Aorta (tissue), 5 donors: ENCODE data around the gene LPO. TPM values are rescaled to one million over a fixed set of nuclear protein-coding genes. Genes with fewer than 3 reads are reported as not detected.

Experiments
- ATAC-seq: fragments of 200-7000 bp; cut with Tn5 transposase; one replicate; pipeline ENCODE4 v1.9.1; 2022; ENCODE audit warnings: moderate library complexity; ENCODE audit not compliant: low FRiP score
- DNase-seq, 2 donors: peaks; one replicate each; pipeline ENCODE4 v3.0.0-alpha.2; 2020
- H3K27ac ChIP-seq, 2 donors: one replicate each; pipeline ENCODE4 v1.5.1; 2013; ENCODE audit warnings: low read length in 2 of 2, mild to moderate bottlenecking in 2 of 2, moderate library complexity in 2 of 2, control low read depth in 1 of 2, inconsistent platforms in 1 of 2, low read depth in 1 of 2
- H3K27me3 ChIP-seq, 2 donors: one replicate each; pipeline ENCODE4 v1.6.1; 2013; ENCODE audit warnings: control low read depth in 1 of 2, low read length in 1 of 2, mild to moderate bottlenecking in 1 of 2, moderate library complexity in 1 of 2; ENCODE audit not compliant: insufficient read depth in 2 of 2, control insufficient read depth in 1 of 2
- H3K36me3 ChIP-seq, 2 donors: one replicate each; pipeline ENCODE4 v1.6.1; 2013; ENCODE audit warnings: control low read depth in 1 of 2, low read length in 1 of 2, mild to moderate bottlenecking in 1 of 2; ENCODE audit not compliant: insufficient read depth in 2 of 2, control insufficient read depth in 1 of 2
- H3K4me1 ChIP-seq, 2 donors: one replicate each; pipeline ENCODE4 v1.6.1; 2013; ENCODE audit warnings: low read length in 2 of 2, control low read depth in 1 of 2, mild to moderate bottlenecking in 1 of 2, moderate library complexity in 1 of 2; ENCODE audit not compliant: insufficient read depth in 2 of 2, control insufficient read depth in 1 of 2
- H3K4me3 ChIP-seq, 2 donors: one replicate each; pipeline ENCODE4 v1.5.1; 2013; ENCODE audit warnings: low read length in 2 of 2, control low read depth in 1 of 2, mild to moderate bottlenecking in 1 of 2
- H3K9me3 ChIP-seq: one replicate; pipeline ENCODE4 v1.6.1; 2013; ENCODE audit warnings: mild to moderate bottlenecking, low read length; ENCODE audit not compliant: control insufficient read depth
- WGBS, 2 donors: extraction: QIAGEN DNeasy Blood & Tissue Kit; methylation state at CpG; one replicate each; pipeline ENCODE4 v1.1.7; 2013; 5-methylcytosine and 5-hydroxymethylcytosine counted together
- intact Hi-C, 2 donors: fragments of 100-400 bp; cut with DNase I; formaldehyde crosslinking; loops; one replicate each; pipeline versions ENCODE4 v1.14.2 to v1.15.0; 2022
- polyA plus RNA-seq, 2 donors: library from polyadenylated mRNA; stranded (reverse); fragments of 200-250 nt; gene quantifications; one replicate each; pipeline ENCODE4 v1.2.3, GENCODE V29; 2013
- total RNA-seq, 2 donors: library from RNA; stranded (reverse); fragmentation: NEBNext Ultra II Directional; extraction: Animal tissue kit (Norgen Biotek cat#: 25700); gene quantifications; one replicate each; pipeline ENCODE4 v1.2.1, GENCODE V29; 2021
- donor health status: healthy with polysubstance abuse.
- donor health status: Bipolar disorder and iron deficiency.
- donor health status: DM: no; HTN: no; CAD: no.
- donor health status: DM: no; HTN: no; CAD: no.
- donor health status: DM: yes; HTN: yes; CAD: no.

The LPO gene
- total and polyA plus RNA-seq, 4 donors, result not detected

DNA sequence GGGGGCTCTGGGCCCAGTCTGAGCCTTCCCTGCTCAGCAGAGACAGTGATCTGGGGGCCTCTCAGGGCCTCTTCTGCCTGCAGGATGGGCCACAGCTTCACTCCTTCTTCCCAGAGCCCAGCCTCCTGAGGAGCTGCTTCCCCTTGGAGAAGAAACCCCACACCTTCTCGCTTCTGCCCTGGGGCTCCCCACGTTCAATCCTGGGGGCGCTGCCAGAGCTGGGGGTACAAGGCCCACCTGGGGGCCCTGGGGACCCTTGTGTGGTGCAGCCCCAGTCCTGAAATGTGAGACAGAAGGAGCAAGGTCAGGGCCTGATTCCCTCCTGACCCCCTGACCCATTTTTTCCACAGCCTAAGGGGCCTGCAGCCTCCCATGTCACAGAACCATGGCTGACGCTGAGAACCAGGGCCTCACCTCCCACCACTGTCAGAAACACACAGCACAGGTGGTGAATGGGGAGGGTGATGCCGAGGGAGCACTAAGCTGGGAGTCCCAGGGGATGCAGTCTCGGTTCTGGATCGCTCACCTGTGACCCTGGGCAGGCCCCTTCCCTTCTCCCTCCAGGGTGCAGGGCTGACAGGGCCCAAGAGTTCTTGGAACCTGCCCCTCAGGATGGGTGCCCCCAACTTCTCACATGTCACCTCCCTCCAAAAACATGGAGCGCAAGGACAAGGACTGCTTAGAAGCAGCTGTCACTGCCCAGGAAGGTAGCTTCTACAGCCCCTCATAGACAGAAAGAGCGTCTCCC lies 64.0 kb downstream of the LPO start:
- H3K4me1 ChIP-seq, result no peaks in the 10 kb centered on the region
- intact Hi-C loops, result no loop called here
- no peak overlapping the region for H3K4me3 ChIP-seq
- peak in 1 of 2 donors; percentile 51 for DNase-seq
- no peaks in the 10 kb centered on the region for H3K9me3 ChIP-seq
- 91 to 94% methylated on average over 9 of the region's 9 CpGs for WGBS, 2 donors
- H3K27ac ChIP-seq, result no peak overlapping the region
- no peaks in the 10 kb centered on the region for H3K36me3 ChIP-seq
- H3K27me3 ChIP-seq, result no peaks in the 10 kb centered on the region
- no peak for ATAC-seq

GRCh38 chr17:58302919-58303585 lies 64.7 kb downstream of the LPO start:
- DNase-seq (peak in 1 of 2 donors; percentile 66), ATAC-seq (no peak)
- H3K4me3 ChIP-seq, result no peak overlapping the region
- no peaks in the 10 kb centered on the region for H3K4me1 ChIP-seq
- WGBS, 2 donors, result 76 to 86% methylated on average over 9 of the region's 9 CpGs
- H3K36me3 ChIP-seq, result no peaks in the 10 kb centered on the region
- H3K9me3 ChIP-seq, result no peaks in the 10 kb centered on the region
- no peaks in the 10 kb centered on the region for H3K27me3 ChIP-seq
- intact Hi-C loops, result no loop called here
- H3K27ac ChIP-seq, result no peak overlapping the region

DNA sequence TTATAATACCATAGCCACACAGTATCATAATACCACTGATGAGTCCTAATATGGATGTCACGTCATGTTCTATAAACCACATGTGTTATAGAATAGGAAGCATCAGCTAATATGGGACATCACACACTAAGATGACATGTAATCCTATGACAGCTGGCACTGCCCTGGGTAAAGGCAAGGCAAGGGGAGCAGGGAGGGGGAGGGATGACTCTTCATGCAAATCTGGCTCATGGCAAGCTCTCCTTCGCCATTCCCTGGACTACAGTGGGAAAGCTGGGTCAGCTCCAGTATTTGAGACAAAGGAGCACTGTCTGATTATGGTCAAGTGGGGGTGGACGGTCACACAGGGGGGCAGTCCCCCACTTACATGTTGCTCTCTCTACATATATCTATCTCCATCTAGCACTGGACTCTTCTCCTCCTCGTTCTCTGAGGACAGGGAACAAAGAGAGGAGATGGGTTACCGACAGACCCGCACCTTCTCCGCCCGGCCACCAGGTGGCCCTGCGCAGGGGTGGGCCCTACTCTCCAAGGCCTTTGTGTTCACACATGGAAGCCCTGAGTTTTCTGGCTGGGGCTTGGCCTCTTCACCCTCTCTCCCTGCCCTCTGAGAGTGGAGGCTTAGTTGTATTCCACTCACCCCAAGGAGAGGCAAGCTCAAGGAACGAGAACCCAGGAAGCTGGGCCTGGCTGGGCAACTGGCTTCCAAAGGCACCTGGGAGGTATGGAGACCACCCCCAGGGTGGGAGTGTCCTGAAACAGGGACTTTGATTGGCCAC lies 65.8 kb downstream of the LPO start:
- Histone ChIP-seq H3K4me3 (no peak overlapping the region), H3K9me3 (no peaks in the 10 kb centered on the region), H3K27me3 (no peaks in the 10 kb centered on the region), H3K4me1 (no peaks in the 10 kb centered on the region), H3K27ac (no peak overlapping the region), H3K36me3 (no peaks in the 10 kb centered on the region)
- intact Hi-C loops, result no loop called here
- 57 to 58% methylated on average over 10 of the region's 10 CpGs for WGBS, 2 donors
- DNase-seq (peak in 1 of 2 donors; percentile 75), ATAC-seq (no peak)

DNA sequence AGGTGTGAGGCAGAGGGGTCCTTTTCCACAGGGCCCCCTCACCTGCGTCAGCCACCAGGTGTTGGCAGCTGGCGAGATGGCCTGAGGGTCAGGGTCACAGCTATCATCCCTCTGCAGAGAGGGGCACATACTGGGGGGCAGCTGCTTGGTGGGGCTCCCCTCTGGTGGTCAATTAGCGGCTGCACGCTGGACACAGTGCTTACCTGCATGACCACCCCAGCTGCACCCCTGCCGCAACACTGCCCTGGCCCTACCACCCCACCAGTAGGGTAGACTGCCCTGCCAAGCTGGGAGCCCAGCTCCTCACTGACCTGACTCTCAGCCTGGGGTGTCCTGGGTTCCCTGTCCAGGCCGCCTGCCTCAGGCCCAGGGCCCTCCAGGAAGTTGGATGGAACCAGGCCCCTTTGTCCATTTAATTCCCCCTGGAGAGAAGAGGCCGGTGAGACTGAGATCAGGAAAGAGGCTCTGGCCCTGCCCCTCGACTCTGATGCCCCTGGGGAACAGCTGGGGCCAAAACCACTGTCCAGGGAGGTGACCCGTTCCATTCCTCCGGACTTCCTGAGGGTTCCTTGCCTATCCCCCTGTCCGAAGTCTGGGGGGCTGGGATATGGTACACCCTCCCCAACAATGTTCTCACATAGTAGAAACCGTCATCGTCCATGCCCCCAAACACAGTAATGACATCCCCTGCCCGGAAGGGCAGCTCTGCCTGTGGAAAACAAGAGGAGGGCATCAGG lies 66.5 kb downstream of the LPO start:
- Histone ChIP-seq H3K4me3 (no peak overlapping the region), H3K27ac (no peak overlapping the region), H3K9me3 (no peaks in the 10 kb centered on the region), H3K27me3 (no peaks in the 10 kb centered on the region), H3K4me1 (no peaks in the 10 kb centered on the region), H3K36me3 (no peaks in the 10 kb centered on the region)
- intact Hi-C loops, result no loop called here
- ATAC-seq (no peak), DNase-seq (peak in 1 of 2 donors; percentile 69)
- 87 to 89% methylated on average over 14 of the region's 14 CpGs for WGBS, 2 donors

DNA sequence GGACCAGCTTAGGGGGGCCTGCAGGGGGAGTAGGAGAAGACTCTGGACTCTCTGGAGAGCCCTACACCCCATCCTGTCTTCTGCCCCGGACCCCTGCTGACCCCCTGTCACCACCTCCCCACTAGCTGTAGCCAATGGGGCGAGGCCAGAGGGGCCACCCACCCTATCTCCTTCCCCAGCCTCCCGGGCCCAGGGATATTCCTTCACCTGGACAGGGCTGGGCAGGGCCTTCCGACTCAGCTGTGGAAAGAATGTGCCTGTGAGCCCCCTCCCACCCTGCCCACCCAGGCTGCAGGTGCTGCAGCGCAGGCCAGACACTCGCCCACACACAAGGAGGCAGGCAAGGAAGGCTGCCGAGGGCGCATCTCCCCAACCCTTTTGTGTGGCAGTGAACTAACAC lies 67.2 kb downstream of the LPO start:
- ATAC-seq (no peak), DNase-seq (peak in 1 of 2 donors; percentile 41)
- H3K36me3 ChIP-seq, result no peaks in the 10 kb centered on the region
- no peak overlapping the region for H3K27ac ChIP-seq
- H3K4me3 ChIP-seq, result no peak overlapping the region
- intact Hi-C loops, result no loop called here
- no peaks in the 10 kb centered on the region for H3K27me3 ChIP-seq
- WGBS, 2 donors, result 84 to 87% methylated on average over 7 to 8 of the region's 8 CpGs
- no peaks in the 10 kb centered on the region for H3K4me1 ChIP-seq
- H3K9me3 ChIP-seq, result no peaks in the 10 kb centered on the region

GRCh38 chr17:58306131-58306951 lies 68.0 kb downstream of the LPO start:
- ATAC-seq, result no peak
- Histone ChIP-seq H3K27me3 (no peaks in the 10 kb centered on the region), H3K36me3 (no peaks in the 10 kb centered on the region), H3K4me3 (no peak overlapping the region), H3K9me3 (no peaks in the 10 kb centered on the region), H3K27ac (no peak overlapping the region), H3K4me1 (no peaks in the 10 kb centered on the region)
- 91 to 92% methylated on average over 19 of the region's 19 CpGs for WGBS, 2 donors
- intact Hi-C loops, result no loop called here
- peak in 1 of 2 donors; percentile 55 for DNase-seq

DNA sequence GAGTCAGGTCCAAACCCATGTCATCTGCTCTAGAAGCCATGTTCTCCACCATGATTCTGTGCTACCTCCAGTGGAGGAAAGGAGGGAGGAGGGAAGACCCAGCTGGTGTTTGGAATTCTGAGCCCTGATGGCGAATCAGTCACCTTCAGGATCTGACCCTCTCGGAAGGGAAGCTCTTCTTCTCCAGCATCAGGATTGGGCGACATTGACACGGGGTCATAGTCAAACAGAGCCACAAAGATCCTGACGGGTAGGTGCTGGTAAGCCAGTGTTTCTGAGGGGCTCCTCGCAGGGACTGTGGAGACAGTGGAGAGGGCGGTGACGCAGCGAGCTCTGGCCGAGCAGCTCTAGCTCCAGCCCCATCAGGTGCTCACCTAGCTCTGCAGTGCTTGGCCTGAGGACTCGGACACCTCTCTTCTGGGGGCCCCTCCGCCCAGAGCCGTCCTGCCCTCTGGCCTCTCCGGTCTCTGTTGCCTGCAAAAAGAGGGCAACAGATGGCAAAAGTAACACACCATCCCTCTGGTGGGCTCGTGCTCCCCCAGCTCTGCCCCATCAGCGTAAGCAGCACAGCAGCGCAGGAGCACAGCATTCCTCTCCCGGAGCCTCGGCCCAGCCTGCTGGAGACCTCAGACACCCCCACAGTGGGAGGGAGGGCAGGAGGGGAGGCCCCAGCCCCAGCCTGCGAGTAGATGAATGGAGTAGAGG lies 69.2 kb downstream of the LPO start:
- H3K4me1 ChIP-seq, result no peaks in the 10 kb centered on the region
- DNase-seq, result no peak
- intact Hi-C loops, result no loop called here

More for the DNA sequence above, 69.2 kb downstream of the LPO start:
- no peak overlapping the region for H3K4me3 ChIP-seq
- H3K36me3 ChIP-seq, result no peaks in the 10 kb centered on the region
- 87 to 88% methylated on average over 20 of the region's 20 CpGs for WGBS, 2 donors
- no peak for ATAC-seq
- no peaks in the 10 kb centered on the region for H3K27me3 ChIP-seq
- no peaks in the 10 kb centered on the region for H3K9me3 ChIP-seq
- no peak overlapping the region for H3K27ac ChIP-seq
